GM06990 (cell line): ENCODE data around the gene WDR86.

Experiments
- DNase-seq: peaks from one replicate; pipeline ENCODE4 v3.0.0-alpha.2; 2011; ENCODE audit not compliant: insufficient read length; ENCODE audit errors: extremely low read depth
- H3K27me3 ChIP-seq: replicated peaks from 2 replicates; pipeline ENCODE4 v1.6.0; 2011; ENCODE audit warnings: low read length; ENCODE audit not compliant: control insufficient read depth, insufficient read depth
- H3K36me3 ChIP-seq: 2 replicates; pipeline ENCODE4 v1.5.1; 2011; ENCODE audit warnings: low read length; ENCODE audit not compliant: control insufficient read depth, insufficient read depth
- H3K4me3 ChIP-seq: replicated peaks from 2 replicates; pipeline ENCODE4 v1.5.1; 2011; ENCODE audit warnings: low read depth, mild to moderate bottlenecking, control low read depth, low read length
- TF ChIP-seq, protein P1 (sequence below): IDR thresholded peaks from 2 replicates; pipeline ENCODE4 v1.5.1; 2011; ENCODE audit warnings: low read length, control low read depth, mild to moderate bottlenecking, inconsistent platforms; ENCODE audit not compliant: insufficient read depth, poor library complexity, severe bottlenecking

The WDR86 gene

DNA sequence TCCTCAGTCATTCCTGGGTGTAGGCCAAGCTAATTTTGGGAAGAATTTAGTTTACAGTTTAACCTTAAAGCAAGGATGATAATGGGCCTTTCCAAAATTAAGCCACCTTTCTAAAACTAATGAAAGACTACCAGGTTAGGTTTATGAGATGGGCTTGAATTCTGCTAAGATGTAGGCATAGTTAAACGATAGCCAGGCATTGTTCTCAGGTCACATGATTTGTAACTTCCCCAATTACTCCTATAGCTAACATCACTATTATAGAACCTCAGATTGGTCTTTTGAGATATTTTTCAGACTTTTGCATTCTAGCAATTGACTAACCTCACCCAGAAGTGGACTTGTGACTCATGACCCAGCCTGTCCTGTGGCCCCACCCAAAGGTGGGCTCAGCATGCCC lies 75.2 kb downstream of the WDR86 start:
- no peaks in the 10 kb centered on the region for H3K36me3 ChIP-seq
- no peak for DNase-seq
- TF ChIP-seq, protein P1, sequence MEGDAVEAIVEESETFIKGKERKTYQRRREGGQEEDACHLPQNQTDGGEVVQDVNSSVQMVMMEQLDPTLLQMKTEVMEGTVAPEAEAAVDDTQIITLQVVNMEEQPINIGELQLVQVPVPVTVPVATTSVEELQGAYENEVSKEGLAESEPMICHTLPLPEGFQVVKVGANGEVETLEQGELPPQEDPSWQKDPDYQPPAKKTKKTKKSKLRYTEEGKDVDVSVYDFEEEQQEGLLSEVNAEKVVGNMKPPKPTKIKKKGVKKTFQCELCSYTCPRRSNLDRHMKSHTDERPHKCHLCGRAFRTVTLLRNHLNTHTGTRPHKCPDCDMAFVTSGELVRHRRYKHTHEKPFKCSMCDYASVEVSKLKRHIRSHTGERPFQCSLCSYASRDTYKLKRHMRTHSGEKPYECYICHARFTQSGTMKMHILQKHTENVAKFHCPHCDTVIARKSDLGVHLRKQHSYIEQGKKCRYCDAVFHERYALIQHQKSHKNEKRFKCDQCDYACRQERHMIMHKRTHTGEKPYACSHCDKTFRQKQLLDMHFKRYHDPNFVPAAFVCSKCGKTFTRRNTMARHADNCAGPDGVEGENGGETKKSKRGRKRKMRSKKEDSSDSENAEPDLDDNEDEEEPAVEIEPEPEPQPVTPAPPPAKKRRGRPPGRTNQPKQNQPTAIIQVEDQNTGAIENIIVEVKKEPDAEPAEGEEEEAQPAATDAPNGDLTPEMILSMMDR, result no peak
- no peaks in the 10 kb centered on the region for H3K27me3 ChIP-seq
- no peak overlapping the region for H3K4me3 ChIP-seq
